Posterior cingulate gyrus (tissue), 11 donors: Measurements from ENCODE around the gene FAM9C.
A peak's percentile ranks its signal among the peaks of the same experiment; 100 is the strongest.

Experiments used
- DNase-seq, 10 donors: peaks; one replicate each; pipeline versions ENCODE4 v3.0.0 to v3.0.0-alpha.2; 2020 to 2021; ENCODE audit warnings: mixed read lengths in 3 of 10
- intact Hi-C: fragments of 100-400 bp; cut with DNase I; formaldehyde crosslinking; loops from one replicate; pipeline ENCODE4 v1.15.1; 2023

Gene FAM9C

DNA sequence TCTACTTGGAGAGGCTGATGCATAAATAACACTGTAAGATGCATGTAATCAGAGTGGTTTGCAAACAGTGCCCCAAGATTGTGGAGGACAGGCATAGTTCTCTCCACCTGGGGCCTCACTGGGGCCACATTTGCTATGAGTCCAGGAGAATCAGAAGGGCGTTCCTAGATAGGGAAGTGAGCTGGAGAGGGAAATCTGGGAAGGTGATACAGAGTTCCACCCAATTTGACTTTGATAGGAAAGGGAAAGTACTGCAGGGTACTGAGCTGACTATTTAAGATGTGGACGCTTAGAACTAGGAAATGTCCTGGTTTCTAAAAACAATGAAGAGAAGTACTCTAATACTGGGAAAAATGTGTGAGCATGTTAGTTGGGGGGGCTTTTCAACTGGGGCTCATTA lies 33.9 kb downstream of the FAM9C start:
- DNase-seq = no peak
- intact Hi-C loops = no loop called here

DNA sequence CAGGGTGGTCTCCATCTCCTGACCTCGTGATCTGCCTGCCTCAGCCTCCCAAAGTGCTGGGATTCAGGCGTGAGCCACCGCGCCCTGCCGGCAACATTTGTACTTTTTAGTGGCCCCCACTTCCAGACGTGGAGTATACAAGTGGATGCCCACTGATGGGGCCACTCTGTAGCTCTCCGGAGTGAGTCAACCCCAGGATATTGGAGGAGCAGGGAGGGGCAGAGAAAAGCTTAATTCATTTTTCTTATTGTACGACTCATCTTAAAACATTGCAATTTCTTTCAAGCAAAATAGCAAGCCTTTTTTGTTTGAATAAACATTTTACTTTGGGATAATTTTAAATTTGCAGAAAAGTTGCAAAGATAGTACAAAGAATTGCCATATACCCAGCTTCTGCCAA lies 34.6 kb downstream of the FAM9C start:
- intact Hi-C loops = no loop called here
- no peak for DNase-seq

DNA sequence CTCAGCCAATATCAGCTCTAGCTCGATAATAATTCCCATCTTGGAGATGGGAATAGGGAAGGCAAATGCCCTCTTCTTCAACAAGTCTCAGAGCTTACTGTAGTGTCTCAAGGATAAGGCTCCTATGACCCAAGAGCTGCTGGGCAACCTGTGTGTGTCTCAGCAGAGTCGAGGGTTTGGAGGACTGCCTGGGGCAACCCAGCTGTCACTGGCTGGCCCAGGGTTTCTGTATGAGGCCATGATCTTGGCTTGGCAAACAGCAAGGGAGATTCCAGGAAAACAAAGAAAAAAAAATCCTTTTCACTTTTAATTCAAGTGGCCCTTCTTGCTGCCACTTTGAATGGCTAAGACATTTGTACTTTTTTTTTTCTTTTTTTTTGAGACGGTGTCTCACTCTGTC lies 35.1 kb downstream of the FAM9C start:
- DNase-seq = no peak
- intact Hi-C loops = no loop called here

DNA sequence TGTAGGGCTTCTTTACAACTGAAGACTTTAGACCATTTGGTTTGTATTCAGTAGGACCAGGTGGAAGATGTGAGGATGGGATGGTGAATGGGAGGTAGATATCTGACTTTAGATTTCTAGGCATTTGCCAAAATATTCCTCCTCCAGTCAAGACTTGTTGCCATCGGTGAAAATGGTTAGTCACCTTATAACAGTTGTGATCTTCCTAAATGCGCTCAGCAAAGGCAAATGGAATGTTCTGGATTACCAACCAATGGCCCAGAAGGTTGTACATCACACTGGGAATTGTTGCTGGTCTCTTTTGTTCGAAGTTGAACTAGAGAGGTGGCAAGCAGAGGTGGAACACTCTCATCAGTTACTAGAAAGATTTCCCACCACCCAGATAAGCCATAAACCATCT lies 35.6 kb downstream of the FAM9C start:
- DNase-seq = no peak
- intact Hi-C loops = no loop called here

DNA sequence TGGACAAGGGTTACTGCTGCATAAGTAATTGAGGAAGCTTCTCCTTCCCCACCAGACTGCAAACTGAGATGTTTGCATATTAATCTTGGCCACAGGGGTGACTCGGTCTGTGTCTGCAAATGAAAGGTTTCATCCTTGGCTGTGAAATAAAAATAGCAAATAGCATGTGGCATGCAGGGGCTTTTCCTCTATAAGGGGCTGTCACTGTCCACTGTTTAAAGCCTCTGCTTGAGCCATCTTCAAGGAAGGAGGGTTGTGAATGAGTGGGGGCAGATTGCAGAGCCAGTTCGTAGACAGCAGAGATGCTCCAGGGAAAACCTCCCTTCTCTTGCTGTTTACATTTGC lies 36.3 kb downstream of the FAM9C start:
- intact Hi-C loops = no loop called here
- DNase-seq = no peak

DNA sequence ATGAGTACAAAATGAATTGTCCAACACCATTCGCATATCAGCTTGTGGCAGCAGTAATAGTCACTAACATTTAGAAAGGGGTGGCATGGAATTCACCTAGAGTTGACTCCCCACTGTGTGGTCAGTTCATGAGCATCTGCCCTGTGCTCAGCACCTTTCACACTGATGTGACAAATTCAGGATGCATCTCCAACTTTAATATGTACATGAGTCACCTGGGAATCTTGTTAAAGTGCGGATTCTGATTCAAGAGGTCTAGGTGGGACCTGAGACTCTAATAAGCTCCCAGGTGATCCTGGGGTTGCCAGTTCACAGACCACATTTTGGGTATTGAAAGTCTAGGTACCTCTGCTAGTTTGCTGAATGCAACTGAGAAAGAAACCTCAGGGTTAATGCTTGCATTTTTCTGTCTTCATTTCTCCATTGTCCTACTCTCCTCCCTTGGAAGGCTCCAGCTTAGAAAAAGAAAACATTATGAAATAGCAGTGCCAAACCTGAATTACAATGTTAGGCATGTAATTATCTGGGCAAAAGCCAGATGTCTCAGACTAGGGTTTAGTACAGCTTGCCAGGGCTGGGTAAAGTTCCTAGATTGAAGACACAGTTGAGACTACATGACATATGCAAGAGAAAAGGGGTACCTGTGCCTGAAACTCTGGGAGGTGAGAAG lies 36.8 kb downstream of the FAM9C start:
- no peak for DNase-seq
- intact Hi-C loops = no loop called here

DNA sequence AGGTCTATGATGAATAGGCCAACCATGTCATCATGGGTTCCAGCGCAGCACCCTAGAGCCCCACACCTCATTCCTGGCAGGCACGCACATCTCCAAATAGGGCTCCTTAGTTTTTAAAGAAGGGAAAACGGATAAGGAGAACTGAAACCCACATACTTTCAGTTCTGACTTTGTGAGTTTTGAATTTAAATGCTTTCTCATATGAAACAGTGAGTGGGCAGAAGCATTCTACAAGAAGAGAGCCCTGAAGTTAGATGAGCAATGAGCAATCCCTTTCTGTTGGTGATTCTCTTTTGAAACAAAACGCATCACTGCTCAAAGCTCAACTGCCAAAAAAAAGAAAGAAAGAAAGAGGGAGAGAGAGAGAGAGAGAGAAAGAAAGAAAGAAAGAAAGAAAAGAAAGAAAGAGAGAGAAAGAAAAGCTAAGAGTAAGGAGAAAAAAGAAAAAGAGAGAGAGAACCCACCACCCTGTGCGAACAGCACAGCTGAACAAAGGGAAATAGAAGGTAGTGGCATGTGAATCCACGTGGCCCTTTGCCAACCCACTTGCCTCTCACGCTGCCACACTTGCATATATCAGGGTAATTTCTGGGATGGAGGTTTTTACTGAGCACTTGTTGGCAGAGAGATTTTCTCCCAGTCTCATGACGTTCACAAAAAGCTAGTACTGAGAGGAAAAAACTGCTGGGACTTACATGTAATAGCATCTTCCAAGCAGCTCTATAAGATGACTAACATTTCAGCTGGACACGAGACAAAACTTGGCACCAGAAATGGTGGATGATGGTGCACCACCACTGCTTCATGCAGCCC lies 38.6 kb downstream of the FAM9C start:
- DNase-seq = peak in 2 of 10 donors; percentile 7 to 18
- intact Hi-C loops = no loop called here

DNA sequence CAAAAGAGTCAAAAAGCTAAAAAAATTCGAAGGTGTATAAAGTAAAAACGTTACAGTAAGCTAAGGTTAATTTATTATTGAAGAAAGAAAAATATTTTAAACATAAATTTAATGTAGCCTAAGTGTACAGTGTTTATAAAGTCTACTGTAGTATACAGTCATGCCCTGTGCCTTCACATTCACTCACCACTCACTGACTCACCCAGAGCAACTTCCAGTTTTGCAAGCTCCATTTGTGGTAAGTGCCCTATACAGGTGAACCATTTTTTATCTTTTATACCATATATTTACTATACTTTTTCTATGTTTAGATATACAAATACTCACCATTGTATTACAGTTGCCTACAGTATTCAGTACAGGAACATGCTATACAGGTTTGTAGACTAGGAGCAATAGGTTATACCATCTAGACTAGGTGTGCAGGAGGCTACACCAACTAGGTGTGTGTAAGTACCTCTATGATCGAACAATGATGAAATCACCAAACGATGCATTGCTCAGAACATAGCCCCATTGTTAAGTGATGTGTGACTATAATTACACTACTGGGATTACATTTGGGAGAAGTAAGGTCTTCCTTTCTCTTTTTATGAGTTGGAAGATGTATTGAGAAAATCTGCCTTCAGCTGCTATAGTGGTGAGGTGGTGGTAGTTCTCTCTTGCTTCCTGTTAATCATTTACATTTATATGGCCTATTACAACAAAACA lies 42.3 kb downstream of the FAM9C start:
- intact Hi-C loops = no loop called here
- no peak for DNase-seq

DNA sequence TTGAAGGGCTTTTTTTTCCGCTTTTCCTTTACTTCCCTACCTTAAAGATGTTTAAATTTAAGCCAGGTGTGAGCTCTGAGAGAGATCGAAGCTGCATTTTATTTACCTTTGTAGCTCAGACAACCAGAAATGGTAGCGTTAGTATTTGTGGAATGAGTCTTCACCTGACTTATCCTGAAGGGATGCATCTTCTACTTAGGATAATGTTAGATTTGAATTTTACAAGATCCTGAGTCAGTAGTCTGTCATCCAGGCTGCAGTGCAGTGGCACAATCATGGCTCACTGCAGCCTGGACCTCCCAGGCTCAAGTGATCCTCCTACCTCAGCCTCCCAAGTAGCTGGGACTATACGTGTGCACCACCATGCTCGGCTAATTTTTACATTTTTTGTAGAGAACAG lies 43.3 kb downstream of the FAM9C start:
- intact Hi-C loops = no loop called here

DNA sequence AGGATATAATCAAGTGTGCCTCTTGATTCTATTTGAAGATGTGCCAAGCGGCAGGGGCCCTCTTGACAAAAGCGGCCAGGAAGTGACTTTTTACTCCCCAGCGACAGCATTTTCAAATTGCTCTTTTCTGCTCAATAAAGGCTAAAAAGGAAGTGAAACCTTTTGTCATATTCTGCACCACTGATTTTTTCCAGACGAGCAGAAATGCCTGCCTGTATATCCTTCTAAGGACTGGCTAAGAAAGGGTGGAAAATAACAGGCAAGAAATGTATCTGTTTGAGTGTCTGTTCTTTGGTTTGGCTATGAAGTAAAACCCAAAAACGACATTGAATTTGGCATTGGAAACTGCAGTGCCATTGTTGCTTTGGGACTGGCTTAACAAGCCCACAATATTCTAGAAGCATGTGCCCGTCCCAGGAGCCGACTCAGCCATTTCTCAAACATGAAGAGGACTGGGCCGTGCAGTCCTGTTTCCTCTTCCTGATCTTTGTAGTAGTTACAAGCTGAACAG lies 44.1 kb downstream of the FAM9C start:
- intact Hi-C loops = no loop called here
- DNase-seq = peak in 1 of 10 donors; percentile 11

More for the DNA sequence above, 43.3 kb downstream of the FAM9C start:
- DNase-seq = no peak

DNA sequence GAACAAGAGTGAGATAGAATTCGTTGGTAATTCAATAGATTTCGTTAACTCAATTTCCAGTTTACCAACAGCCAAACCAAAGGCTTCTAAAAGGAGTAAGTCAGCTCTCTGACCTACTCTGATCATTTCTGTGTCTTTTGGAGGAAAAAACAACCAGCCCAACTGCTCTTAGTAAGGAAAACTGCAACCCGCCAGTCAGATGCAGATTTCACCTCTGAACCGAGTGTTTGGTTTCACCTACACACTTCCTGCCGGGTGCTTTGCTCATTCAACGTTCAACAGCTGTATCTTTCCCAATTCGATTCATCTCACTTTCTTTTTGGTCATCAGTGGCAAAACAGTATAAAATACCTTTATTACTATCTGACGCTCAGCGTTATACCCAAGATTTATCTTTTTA lies 45.0 kb downstream of the FAM9C start:
- DNase-seq = no peak
- intact Hi-C loops = no loop called here

DNA sequence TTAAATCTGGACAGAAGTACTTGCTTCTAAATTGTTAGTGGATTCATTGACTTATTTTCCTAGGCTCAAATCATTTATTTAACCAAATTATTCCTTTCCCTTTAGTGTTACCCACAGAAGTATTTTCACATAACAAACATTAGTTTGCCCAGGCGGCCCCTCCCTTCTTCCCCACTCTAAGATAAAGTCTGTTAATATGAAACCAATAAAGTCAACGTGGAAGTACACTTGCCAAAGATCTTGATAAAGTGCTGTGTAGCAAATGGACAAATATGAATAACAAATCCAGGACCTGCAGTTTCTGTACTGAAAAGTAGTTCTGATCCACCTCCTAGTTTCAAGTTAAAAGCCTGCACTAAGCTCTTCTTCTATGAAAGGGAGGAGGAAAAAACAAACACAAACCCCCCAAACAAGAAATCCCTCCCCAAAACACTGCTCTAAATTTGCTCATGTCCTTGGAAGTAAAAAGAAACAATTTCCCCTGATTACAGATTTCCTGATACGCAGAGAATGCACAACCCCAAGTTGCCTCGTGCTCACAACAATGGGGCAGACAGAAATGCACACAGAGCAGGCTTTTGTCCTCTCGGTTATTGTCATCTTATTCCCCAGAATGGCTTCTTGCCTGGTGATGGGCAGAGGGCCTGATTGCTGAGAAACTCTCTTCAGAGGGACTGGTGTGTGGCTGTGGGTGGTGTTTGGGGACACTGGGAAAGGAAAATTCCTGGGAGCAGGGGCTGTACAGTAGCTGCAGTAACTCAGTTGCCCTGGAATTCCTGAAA lies 46.3 kb downstream of the FAM9C start:
- intact Hi-C loops = no loop called here
- peak in 8 of 10 donors; percentile 20 to 93 (median 56) for DNase-seq

DNA sequence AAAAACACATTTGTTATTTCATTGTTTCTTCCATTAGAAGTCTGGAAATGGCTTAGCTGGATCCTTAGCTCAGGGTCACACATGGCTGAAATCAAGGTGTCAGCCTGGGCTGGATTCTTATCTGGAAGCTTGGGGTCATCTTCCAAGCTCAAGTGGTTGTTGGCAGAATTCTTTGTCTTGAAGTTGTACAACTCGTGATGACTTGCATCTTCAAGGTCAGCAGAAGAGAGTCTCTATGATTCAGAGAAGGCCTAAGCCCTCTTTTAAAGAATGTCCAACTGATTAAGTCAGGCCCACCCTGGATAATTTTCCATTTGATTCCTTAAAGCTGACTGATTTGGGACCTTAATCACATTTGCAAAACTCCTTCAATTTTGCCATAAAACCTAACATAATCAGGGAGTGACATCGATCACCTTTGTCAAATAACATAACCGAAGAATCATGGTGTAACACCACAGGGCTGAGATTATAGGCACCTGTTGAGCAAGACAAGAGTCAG lies 47.4 kb downstream of the FAM9C start:
- intact Hi-C loops = no loop called here
- no peak for DNase-seq

DNA sequence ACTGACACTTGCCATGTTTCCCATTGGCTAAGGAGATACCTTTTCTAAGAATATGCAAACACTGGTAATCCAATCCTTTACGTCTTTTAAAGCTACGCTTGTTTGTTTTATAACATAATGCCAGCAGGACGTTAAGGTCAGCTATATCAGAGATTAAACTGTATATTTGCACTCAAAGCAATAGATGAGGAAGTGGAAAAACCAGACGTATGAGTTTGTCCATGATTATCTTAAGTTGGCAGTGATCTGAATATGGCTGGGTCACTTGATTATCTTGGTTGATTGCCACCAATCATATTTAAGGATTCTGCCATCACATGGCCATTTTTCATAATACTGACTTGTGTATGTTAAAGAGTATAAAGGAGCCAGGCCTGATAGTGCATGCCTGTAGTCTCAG lies 50.1 kb downstream of the FAM9C start:
- intact Hi-C loops = no loop called here
- no peak for DNase-seq

DNA sequence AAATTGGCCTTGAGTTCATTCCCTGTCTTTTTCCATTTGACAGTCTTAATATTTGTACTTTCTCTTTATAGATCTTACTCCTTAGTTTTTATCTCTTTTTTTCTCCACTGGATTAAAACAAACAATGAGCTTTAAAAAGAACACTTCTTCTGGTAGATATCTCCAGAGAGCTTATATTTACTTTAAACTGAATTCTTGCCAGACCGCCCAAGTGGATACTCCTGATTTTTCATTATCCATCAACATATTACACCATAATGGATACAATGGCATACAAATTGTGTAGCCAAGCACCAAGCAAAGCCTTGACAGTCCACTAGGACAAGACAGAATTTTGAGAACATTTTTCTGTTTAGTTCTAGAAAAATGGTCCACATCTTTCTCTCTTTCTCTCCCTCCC lies 50.6 kb downstream of the FAM9C start:
- DNase-seq = no peak
- intact Hi-C loops = no loop called here

DNA sequence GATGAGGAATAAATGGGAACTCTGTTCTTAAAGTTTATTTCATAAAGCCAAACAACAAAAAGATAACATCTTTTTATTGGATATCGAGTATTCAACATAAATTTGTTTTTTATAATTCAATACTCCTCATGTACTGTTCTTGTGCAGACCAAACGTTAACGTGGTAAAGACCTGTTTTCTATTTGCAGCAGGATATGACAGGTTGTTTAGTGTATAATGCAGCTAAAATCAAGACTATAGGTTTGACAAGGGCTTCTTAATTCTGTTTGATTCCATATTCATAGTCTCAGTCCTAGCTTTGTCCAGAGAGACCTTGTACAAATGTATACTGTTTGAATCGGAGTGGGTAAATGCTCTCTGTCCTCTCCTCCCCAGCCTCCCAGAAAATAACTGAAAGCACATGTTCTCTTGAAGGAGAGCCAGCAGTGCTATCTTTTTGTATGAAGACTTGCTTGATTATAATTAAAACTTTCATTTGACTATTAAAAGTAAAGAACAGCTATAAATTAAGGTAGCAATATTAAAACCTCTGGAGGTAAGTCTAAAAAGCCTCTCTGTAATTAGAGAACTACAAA lies 51.8 kb downstream of the FAM9C start:
- no peak for DNase-seq
- intact Hi-C loops = no loop called here

DNA sequence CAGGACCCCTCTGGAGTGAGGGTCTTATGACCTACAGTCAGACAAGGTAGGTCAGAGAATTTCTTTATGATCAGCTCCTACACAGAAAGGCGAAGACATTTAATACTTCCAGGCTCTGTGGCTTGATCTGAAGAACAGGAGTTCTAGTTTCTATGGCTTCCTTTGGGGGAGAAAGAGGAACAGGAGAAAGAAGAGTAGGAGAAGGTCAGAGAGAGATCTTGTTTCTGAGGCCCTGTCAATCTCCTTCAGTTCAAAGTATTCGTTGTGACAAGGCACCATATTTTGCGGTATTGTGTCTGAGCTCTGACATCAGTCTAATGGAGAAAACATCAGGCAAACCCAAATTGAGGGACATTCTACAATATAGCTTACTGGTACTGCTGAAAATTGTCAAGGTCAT lies 52.8 kb downstream of the FAM9C start:
- intact Hi-C loops = no loop called here
- no peak for DNase-seq

DNA sequence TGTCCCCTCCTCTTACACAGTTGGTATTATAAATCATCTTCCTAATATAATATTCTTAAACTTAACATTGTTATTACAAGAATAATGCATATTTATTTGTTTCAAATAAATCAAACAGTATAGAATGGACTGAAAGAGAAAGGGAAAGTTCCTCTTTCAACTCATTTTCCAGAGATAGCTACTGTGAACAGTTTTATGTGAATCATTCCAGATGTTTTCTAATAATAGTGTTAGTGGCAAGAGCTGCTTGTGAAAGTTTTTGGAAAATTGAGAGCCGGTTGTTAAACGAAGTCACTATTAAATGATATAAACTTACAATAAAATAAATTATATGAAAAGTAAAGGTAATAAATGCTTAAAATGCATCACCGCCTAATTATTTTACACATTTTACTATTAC lies 55.0 kb downstream of the FAM9C start:
- DNase-seq = no peak
- intact Hi-C loops = no loop called here

DNA sequence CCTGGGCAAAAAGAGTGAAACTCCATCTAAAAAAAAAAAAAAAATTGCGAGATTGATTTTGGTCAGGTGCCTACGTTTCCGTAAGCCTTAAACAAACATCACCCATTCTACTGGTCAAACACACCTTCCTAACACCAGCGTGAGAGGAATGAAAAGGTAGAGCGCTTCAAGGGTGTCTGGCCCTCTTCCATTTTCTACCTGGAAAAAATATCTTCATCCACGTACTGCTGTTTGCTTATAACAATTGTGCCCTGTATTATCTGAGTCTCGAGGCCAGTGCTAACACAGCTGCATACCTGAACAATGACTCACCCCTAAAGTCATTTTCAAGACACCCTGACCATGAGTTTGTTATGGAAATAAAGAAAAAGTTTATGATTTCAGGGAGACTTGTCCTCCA lies 55.6 kb downstream of the FAM9C start:
- intact Hi-C loops = no loop called here
- DNase-seq = no peak

DNA sequence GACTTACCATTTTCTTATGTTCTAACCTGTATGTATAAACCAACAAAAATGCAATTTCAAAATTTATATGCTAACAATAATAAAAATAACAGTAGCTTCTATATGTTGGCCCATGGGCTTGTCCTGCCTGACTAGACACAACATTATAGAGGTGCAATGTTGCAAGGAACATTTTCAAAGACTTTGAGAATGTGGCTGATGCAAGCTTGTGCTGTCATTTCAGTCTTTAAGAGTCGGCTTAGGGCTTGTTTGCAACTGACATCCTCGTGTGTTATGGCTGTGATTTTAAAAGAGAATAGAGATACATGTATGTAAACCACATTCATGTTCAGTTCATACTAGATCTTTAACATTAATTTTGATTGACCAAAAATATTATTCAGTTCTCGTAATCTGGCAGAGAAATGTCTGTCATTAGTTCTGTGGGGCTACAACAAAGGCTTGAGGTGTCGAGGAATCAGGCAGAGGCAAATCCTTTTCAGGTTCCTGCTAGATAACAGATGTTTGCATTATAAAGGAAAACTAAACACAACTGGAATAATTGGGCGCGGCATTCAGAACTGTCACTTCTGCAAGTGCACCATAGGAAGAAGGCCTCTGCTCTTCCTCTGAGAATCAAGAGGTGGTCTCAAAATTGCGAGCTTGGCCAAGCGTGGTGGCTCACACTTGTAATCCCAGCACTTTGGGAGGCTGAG lies 56.4 kb downstream of the FAM9C start:
- intact Hi-C loops = no loop called here
- peak in 1 of 10 donors; percentile 12 for DNase-seq
